H1 (cell line): ENCODE measurements around the gene C19orf53. TPM values are rescaled to one million over a fixed set of nuclear protein-coding genes. Genes with fewer than 3 reads are reported as not detected.

ENCODE experiments used
- CTCF ChIA-PET: fragments of 300-600 bp; sonication (Branson Sonifier 250); formaldehyde crosslinking; loops from one replicate; lab custom pipeline; 2021; ENCODE audit not compliant: partially characterized antibody; lab: Charles Lee
- POLR2A ChIA-PET: fragments of 300-600 bp; sonication (Branson Sonifier 250); formaldehyde crosslinking; loops from one replicate; lab custom pipeline; 2021; ENCODE audit warnings: inconsistent platforms; ENCODE audit not compliant: partially characterized antibody; lab: Charles Lee
- DNase-seq, 2 experiments: peaks; one replicate each; pipeline versions ENCODE4 v3.0.0 to v3.0.0-alpha.2; 2010 to 2022; ENCODE audit warnings: low spot score in 2 of 2, low read depth in 1 of 2, mixed read lengths in 1 of 2
- FAIRE-seq: peaks from 2 replicates; lab custom pipeline; 2011; peaks lifted over from hg19 to GRCh38; lab: Jason Lieb, UNC
- H2AFZ ChIP-seq: 2 replicates; pipeline ENCODE4 v1.8.1; 2012; ENCODE audit warnings: low read length, inconsistent platforms
- H2AK5ac ChIP-seq: 2 replicates; pipeline ENCODE4 v1.6.1; 2013; ENCODE audit warnings: low read depth, low read length
- H2BK120ac ChIP-seq: replicated peaks from 2 replicates; pipeline ENCODE3; 2013; ENCODE audit warnings: low read depth, low read length, inconsistent platforms
- H2BK12ac ChIP-seq: 2 replicates; pipeline ENCODE4 v1.6.1; 2013; ENCODE audit warnings: low read depth, low read length
- H2BK15ac ChIP-seq: 2 replicates; pipeline ENCODE4 v1.6.1; 2013; ENCODE audit warnings: low read length
- H2BK20ac ChIP-seq: 2 replicates; pipeline ENCODE4 v1.6.1; 2013; ENCODE audit warnings: low read length
- H2BK5ac ChIP-seq: 2 replicates; pipeline ENCODE4 v1.6.1; 2013; ENCODE audit warnings: low read depth, low read length
- H3K14ac ChIP-seq: 2 replicates; pipeline ENCODE4 v1.6.1; 2013; ENCODE audit warnings: inconsistent platforms; ENCODE audit not compliant: insufficient read length
- H3K18ac ChIP-seq: 2 replicates; pipeline ENCODE4 v1.6.1; 2013; ENCODE audit warnings: low read length; ENCODE audit errors: extremely low read depth
- H3K23ac ChIP-seq: 2 replicates; pipeline ENCODE4 v1.6.1; 2013; ENCODE audit warnings: inconsistent platforms; ENCODE audit not compliant: insufficient read length
- H3K23me2 ChIP-seq: 2 replicates; pipeline ENCODE4 v1.6.1; 2013; ENCODE audit warnings: low read depth, low read length
- H3K27ac ChIP-seq: 2 replicates; pipeline ENCODE4 v1.6.1; 2011; ENCODE audit warnings: low read depth, low read length, inconsistent platforms
- H3K27me3 ChIP-seq, 4 experiments: replicated peaks in 1 of 4; 1 replicate in 1 of 4; 2 replicates in 3 of 4; pipeline versions ENCODE4 v1.6.1 to v1.8.1; 2011 to 2013; ENCODE audit warnings: low read length in 3 of 4, mild to moderate bottlenecking in 3 of 4, inconsistent platforms in 2 of 4, mixed read lengths in 2 of 4, moderate library complexity in 1 of 4; ENCODE audit not compliant: control insufficient read depth in 3 of 4, insufficient read depth in 3 of 4; ENCODE audit errors: extremely low read depth in 1 of 4
- H3K36me3 ChIP-seq, 4 experiments: 2 replicates each; pipeline versions ENCODE4 v1.6.1 to v1.8.1; 2011 to 2013; ENCODE audit warnings: mild to moderate bottlenecking in 4 of 4, low read length in 3 of 4, moderate library complexity in 2 of 4, control low read depth in 1 of 4, inconsistent platforms in 1 of 4; ENCODE audit not compliant: insufficient read depth in 4 of 4, control insufficient read depth in 2 of 4
- H3K4ac ChIP-seq: replicated peaks from 2 replicates; pipeline ENCODE3; 2013; ENCODE audit warnings: low read length, low read depth, mixed read lengths, inconsistent platforms; ENCODE audit not compliant: insufficient read length
- H3K4me1 ChIP-seq, 4 experiments: replicated peaks in 1 of 4; 1 replicate in 1 of 4; 2 replicates in 3 of 4; pipeline versions ENCODE4 v1.6.1 to v1.8.1; 2011 to 2013; ENCODE audit warnings: low read length in 3 of 4, inconsistent platforms in 2 of 4, mixed read lengths in 1 of 4; ENCODE audit not compliant: insufficient read depth in 4 of 4, control insufficient read depth in 3 of 4
- H3K4me2 ChIP-seq, 2 experiments: 2 replicates each; pipeline versions ENCODE4 v1.6.1 to v1.8.1; 2011 to 2013; ENCODE audit warnings: low read depth in 2 of 2, low read length in 2 of 2, control low read depth in 1 of 2, inconsistent platforms in 1 of 2, mild to moderate bottlenecking in 1 of 2; ENCODE audit not compliant: insufficient read depth in 1 of 2
- H3K4me3 ChIP-seq, 4 experiments: fragments of 200-600, 300-600 bp in 1 of 4; sonication (generic), shearing (Covaris generic), sonication (Bioruptor Twin) in 1 of 4; 2 replicates each; pipeline versions ENCODE4 v1.5.1 to v1.8.1; 2011 to 2016; ENCODE audit warnings: low read length in 4 of 4, low read depth in 3 of 4, control low read depth in 2 of 4, inconsistent platforms in 2 of 4, mild to moderate bottlenecking in 2 of 4, mixed read lengths in 1 of 4, moderate library complexity in 1 of 4; ENCODE audit not compliant: insufficient read depth in 2 of 4; ENCODE audit errors: extremely low read depth in 1 of 4
- H3K56ac ChIP-seq: replicated peaks from 2 replicates; pipeline ENCODE3; 2013; ENCODE audit warnings: low read depth, mild to moderate bottlenecking, mixed read lengths, low read length, inconsistent platforms; ENCODE audit not compliant: insufficient read length
- H3K79me1 ChIP-seq: 2 replicates; pipeline ENCODE4 v1.6.1; 2013; ENCODE audit warnings: low read depth, low read length, control low read depth
- H3K79me2 ChIP-seq, 2 experiments: 2 replicates each; pipeline versions ENCODE4 v1.6.1 to v1.8.1; 2012 to 2013; ENCODE audit warnings: low read length in 2 of 2, mild to moderate bottlenecking in 2 of 2, inconsistent platforms in 1 of 2; ENCODE audit not compliant: insufficient read depth in 2 of 2, control insufficient read depth in 1 of 2
- H3K9ac ChIP-seq, 4 experiments: replicated peaks in 1 of 4; 1 replicate in 1 of 4; 2 replicates in 3 of 4; pipeline versions ENCODE4 v1.6.1 to v1.8.1; 2011 to 2013; ENCODE audit warnings: low read depth in 3 of 4, low read length in 3 of 4, control low read depth in 2 of 4, mild to moderate bottlenecking in 2 of 4, moderate library complexity in 2 of 4, inconsistent platforms in 1 of 4; ENCODE audit errors: extremely low read depth in 1 of 4
- H3K9me3 ChIP-seq, 2 experiments: 2 replicates each; pipeline versions ENCODE4 v1.6.1 to v1.8.1; 2012 to 2013; ENCODE audit warnings: mild to moderate bottlenecking in 2 of 2, moderate library complexity in 2 of 2, control low read depth in 1 of 2, inconsistent platforms in 1 of 2, low read depth in 1 of 2, low read length in 1 of 2, mixed read lengths in 1 of 2; ENCODE audit not compliant: insufficient read depth in 2 of 2
- H4K20me1 ChIP-seq, 2 experiments: replicated peaks in 1 of 2; 2 replicates each; pipeline versions ENCODE3 to v1.8.1; 2011 to 2013; ENCODE audit warnings: inconsistent platforms in 2 of 2, low read length in 2 of 2, mild to moderate bottlenecking in 1 of 2; ENCODE audit not compliant: insufficient read depth in 2 of 2, control insufficient read depth in 1 of 2
- H4K5ac ChIP-seq: 2 replicates; pipeline ENCODE4 v1.6.1; 2013; ENCODE audit warnings: low read length, low read depth, mixed read lengths, inconsistent platforms; ENCODE audit not compliant: insufficient read length
- H4K8ac ChIP-seq: 2 replicates; pipeline ENCODE4 v1.8.0; 2013; ENCODE audit warnings: mild to moderate bottlenecking, moderate library complexity, low read length, inconsistent platforms; ENCODE audit not compliant: insufficient read depth; ENCODE audit errors: extremely low read depth
- H4K91ac ChIP-seq: replicated peaks from 2 replicates; pipeline ENCODE3; 2013; ENCODE audit warnings: low read length, mixed read lengths, inconsistent platforms; ENCODE audit not compliant: insufficient read length
- ATF3 ChIP-seq: IDR thresholded peaks from 2 replicates; pipeline ENCODE4 v1.6.1; 2011; ENCODE audit warnings: low read depth, mild to moderate bottlenecking, low read length; ENCODE audit not compliant: insufficient read depth
- BACH1 ChIP-seq: IDR thresholded peaks from 2 replicates; pipeline ENCODE4 v1.6.1; 2012; ENCODE audit warnings: low read length, improper control_type of control experiment
- CBX5 ChIP-seq: fragments of 300-800, 300-1000 bp; sonication (generic); IDR thresholded peaks from 2 replicates; pipeline ENCODE4 v1.7.1; 2016; ENCODE audit warnings: antibody characterized with exemption, low read length, low read depth
- CHD2 ChIP-seq: IDR thresholded peaks from 2 replicates; pipeline ENCODE4 v1.6.1; 2012; ENCODE audit warnings: low read length, improper control_type of control experiment
- CTBP2 ChIP-seq: IDR thresholded peaks from 2 replicates; pipeline ENCODE4 v1.7.0; 2011; ENCODE audit warnings: borderline replicate concordance, mild to moderate bottlenecking, moderate library complexity, mixed read lengths, low read length; ENCODE audit not compliant: insufficient read depth, insufficient read length
- EGR1 ChIP-seq: IDR thresholded peaks from 2 replicates; pipeline ENCODE4 v1.6.1; 2011; ENCODE audit warnings: low read depth, low read length, borderline replicate concordance
- GABPA ChIP-seq: IDR thresholded peaks from 2 replicates; pipeline ENCODE4 v1.6.1; 2011; ENCODE audit warnings: mild to moderate bottlenecking, low read length, moderate library complexity, borderline replicate concordance; ENCODE audit not compliant: insufficient read depth
- KDM4A ChIP-seq: IDR thresholded peaks from one replicate; pipeline ENCODE4 v1.7.1; 2012; ENCODE audit warnings: low read depth, mild to moderate bottlenecking, moderate library complexity, low read length, inconsistent platforms; ENCODE audit not compliant: severe bottlenecking
- MAX ChIP-seq: IDR thresholded peaks from 2 replicates; pipeline ENCODE4 v1.6.1; 2012; ENCODE audit warnings: inconsistent platforms
- RNF2 ChIP-seq: fragments of 200-900, 300-1000 bp; sonication (generic); IDR thresholded peaks from 2 replicates; pipeline ENCODE4 v1.7.1; 2016; ENCODE audit warnings: borderline replicate concordance, low read depth, mild to moderate bottlenecking, antibody characterized with exemption, low read length; ENCODE audit not compliant: poor library complexity, severe bottlenecking; ENCODE audit errors: missing control alignments
- RXRA ChIP-seq: IDR thresholded peaks from 2 replicates; pipeline ENCODE4 v1.6.1; 2011; ENCODE audit warnings: low read depth, mild to moderate bottlenecking, low read length, moderate library complexity; ENCODE audit not compliant: insufficient read depth
- WGBS, 2 experiments: shearing (Covaris generic) in 1 of 2; methylation state at CpG; one replicate each; pipeline versions ENCODE4 v1.1.6 to v1.1.7; 2013 to 2015; ENCODE audit warnings: low lambda C conversion rate in 2 of 2, mixed read lengths in 2 of 2, inconsistent platforms in 1 of 2, low coverage in 1 of 2, missing lambda C conversion rate in 1 of 2; ENCODE audit not compliant: insufficient replicate concordance in 2 of 2, insufficient coverage in 1 of 2, insufficient read length in 1 of 2; ENCODE audit errors: extremely low coverage in 1 of 2, missing lambda C conversion rate in 1 of 2; 5-methylcytosine and 5-hydroxymethylcytosine counted together
- polyA plus RNA-seq, 7 experiments: library from polyadenylated mRNA; depleted of rRNA in 3 of 7; stranded (reverse) in 5 of 7; unstranded in 2 of 7; fragments of >200 nt in 5 of 7; fragments of 200-250 nt in 2 of 7; gene quantifications; 1 replicate in 5 of 7; 2 replicates in 1 of 7; 4 replicates in 1 of 7; pipeline versions ENCODE4 v1.2.1 to v1.2.3, GENCODE V29; 2011 to 2013; ENCODE audit warnings: missing spikeins in 2 of 7, mixed read lengths in 2 of 7
- total RNA-seq: library from RNA; stranded (reverse); fragmentation: NEBNext Ultra II Directional; extraction: Animal tissue kit (Norgen Biotek cat#: 25700); gene quantifications from 2 replicates; pipeline ENCODE4 v1.2.1, GENCODE V29; 2021

C19orf53 gene
- total and polyA plus RNA-seq, 2 of the 8 experiments (the other 6 are each of a cell fraction or from before 2014, with no cell fraction given), result 104 to 169 TPM

GRCh38 chr19:13826652-13827235, 52.5 kb downstream of the C19orf53 start:
- H2BK5ac ChIP-seq, result no peak overlapping the region
- H3K9me3 ChIP-seq, result no peaks in the 10 kb centered on the region
- no peak overlapping the region for H2BK12ac ChIP-seq
- no peak overlapping the region for H3K14ac ChIP-seq
- no peak overlapping the region for H3K27ac ChIP-seq
- WGBS, 2 experiments, result 96% methylated on average over 9 of the region's 9 CpGs; no CpG with 5 or more reads in 1 of the 2 experiments
- peaks cover 2 to 26% (median 17%) of the 10 kb centered on the region in 4 experiments; a peak in 6 of 8 replicates for H3K36me3 ChIP-seq
- FAIRE-seq (no peak), DNase-seq (no peak)
- H3K79me2 ChIP-seq, result no peaks in the 10 kb centered on the region
- ChIA-PET CTCF (interaction anchor here (1.0 to 5.7 kb wide), 7 partner anchors 9 to 43 kb away, joined by 3 to 27 read pairs (median 8); no protein-coding TSS in a partner anchor), POLR2A (interaction anchor here (0.5 to 4.2 kb wide), 15 partner anchors 9 to 62 kb away, joined by 3 to 20 read pairs (median 5); partner anchors contain the start of genes C19orf53 and MRI1)
- H2AFZ ChIP-seq, result no peak overlapping the region
- H4K8ac ChIP-seq, result no peak overlapping the region
- H2AK5ac ChIP-seq, result no peak overlapping the region
- H3K4me3 ChIP-seq, result no peak overlapping the region
- no peak overlapping the region for H3K23ac ChIP-seq
- H3K9ac ChIP-seq, result no peak overlapping the region
- peaks cover 0 to 2% (median 0%) of the 10 kb centered on the region in 4 experiments; a peak in 2 of 7 replicates for H3K4me1 ChIP-seq
- H3K79me1 ChIP-seq, result no peaks in the 10 kb centered on the region; the same call in 1 of the 2 replicates
- H3K4me2 ChIP-seq, result no peak overlapping the region
- no peaks in the 10 kb centered on the region for H3K23me2 ChIP-seq
- no peak overlapping the region for H4K91ac ChIP-seq
- no peak overlapping the region for H3K4ac ChIP-seq
- H3K27me3 ChIP-seq, result no peaks in the 10 kb centered on the region
- no peak overlapping the region for H4K5ac ChIP-seq
- H2BK15ac ChIP-seq, result 0 out of 2 replicates have a peak overlapping the region, but pooled peaks have one; percentile 72
- no peak overlapping the region for H3K56ac ChIP-seq
- no peak overlapping the region for H2BK120ac ChIP-seq
- H4K20me1 ChIP-seq, result peaks cover 0 to 4% of the 10 kb centered on the region in 2 experiments
- no peak overlapping the region for H3K18ac ChIP-seq
- TF ChIP-seq CHD2, result no peak
- no peak for TF ChIP-seq MAX
- TF ChIP-seq CBX5, result no peak
- TF ChIP-seq BACH1, result no peak
- TF ChIP-seq RNF2, result no peak
- no peak for TF ChIP-seq CTBP2
- TF ChIP-seq GABPA, result no peak
- TF ChIP-seq KDM4A, result no peak
- TF ChIP-seq ATF3, result no peak
- TF ChIP-seq RXRA, result no peak
- no peak for TF ChIP-seq EGR1
- no peak overlapping the region for H2BK20ac ChIP-seq
